Epithelial cell of prostate (primary cell): ENCODE results near the gene TMPRSS6.
A peak's percentile ranks its signal among the peaks of the same experiment; 100 is the strongest.

Experiments used
- DNase-seq: peaks from one replicate; pipeline ENCODE4 v3.0.0-alpha.2; 2011; ENCODE audit warnings: low read depth, low spot score
- H3K27ac ChIP-seq: fragments of 450-650 bp; 2 replicates; pipeline ENCODE4 v1.5.1; 2017; ENCODE audit warnings: mild to moderate bottlenecking

The TMPRSS6 gene

GRCh38 chr22:37054600-37055365 is 54.7 kb downstream of the TMPRSS6 start:
- DNase-seq = no peak
- no peak overlapping the region for H3K27ac ChIP-seq

DNA sequence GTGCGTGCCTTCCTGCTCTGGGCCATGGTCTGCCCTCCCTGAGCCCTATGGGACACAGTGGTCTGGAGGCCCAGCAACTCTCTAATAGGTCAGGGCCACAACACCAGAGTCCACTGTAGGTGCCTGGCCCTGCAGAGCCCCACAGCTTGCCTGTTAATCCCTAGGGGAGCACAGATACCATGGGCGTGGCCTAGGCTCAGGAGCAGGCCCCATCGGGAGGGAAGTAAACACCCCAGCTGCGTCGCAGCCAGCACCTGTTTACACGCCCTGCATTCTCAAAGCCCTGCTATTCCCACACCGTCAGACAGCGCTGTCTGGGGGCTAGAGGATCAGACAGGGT is 55.5 kb downstream of the TMPRSS6 start:
- no peak overlapping the region for H3K27ac ChIP-seq
- DNase-seq = no peak

DNA sequence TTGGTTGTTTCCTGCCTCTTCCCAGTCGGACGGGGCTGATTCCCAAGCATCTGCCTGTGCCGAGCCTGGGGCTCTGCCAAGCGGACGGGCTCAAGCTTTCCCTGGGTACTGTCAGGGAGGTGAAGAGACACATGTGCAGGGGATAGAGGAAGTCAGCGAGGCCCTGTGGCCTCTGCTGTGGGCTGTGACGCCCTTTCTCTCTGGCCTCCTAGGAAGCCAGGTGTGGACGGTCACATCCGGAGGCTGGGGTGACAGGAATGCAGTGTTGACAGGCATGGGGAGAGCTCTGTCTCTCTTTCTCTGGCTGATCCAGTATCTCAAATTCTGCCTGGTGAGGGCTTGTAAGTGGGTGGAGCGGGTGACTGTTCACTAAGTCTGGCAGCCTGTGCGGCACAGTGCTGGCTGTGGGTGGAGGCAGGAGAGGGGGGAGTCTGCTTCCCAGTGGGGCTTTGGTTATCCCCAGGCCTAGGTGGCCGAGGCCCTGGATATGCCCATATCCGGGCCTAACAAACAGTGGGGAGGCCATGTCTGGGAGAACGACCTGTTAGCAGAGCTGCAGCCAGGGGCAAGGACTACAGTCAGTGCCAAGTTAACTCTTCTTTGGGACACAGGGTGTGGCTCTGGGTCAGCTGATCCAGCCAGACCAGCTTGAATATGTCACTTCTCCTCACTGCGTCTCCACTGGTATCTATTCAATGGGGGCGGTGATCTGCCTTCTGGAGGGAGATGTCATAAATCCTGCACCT is 56.0 kb downstream of the TMPRSS6 start:
- no peak overlapping the region for H3K27ac ChIP-seq
- DNase-seq = no peak

DNA sequence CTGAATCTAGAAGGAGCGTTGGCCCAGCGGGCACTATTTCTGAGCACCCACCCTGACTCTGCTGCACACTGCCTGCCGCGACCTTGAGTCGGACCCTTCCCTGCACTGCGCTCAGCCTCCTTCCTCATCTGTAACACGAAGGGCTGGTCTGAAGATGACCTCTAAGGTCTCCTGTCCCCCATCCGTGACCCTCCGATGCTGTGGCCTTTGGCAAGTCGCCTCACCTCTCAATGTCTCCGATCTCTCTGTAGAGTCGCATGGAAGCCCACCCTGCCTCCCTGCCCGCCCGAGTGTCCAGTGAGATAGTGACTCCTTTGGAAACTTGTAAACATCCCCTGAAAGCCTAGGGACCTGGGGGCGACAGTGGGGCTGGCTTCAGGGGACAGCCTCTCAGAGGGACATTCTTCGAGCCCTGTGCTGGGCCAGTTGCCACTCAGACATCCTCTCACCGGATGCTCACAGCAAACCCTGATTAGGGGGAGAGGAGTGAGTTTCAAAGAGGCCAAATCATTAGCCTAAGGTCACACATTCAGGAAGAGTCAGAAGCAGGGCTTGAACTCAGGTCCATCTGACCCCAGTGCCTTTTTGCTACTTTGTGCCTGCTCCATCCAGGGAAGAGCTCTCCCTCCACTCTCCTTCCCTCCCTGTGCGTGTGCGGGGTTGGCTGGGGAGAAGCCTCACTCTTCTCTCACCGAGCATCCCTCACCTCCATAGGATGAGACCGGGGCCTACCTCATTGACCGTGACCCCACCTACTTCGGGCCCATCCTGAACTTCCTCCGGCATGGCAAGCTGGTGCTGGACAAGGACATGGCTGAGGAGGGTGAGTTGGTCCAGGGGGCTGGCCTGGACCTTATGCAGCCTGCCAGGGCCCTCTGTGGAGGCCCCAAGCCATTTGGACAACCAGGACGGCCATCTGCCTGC is 56.9 kb downstream of the TMPRSS6 start:
- no peak overlapping the region for H3K27ac ChIP-seq
- no peak for DNase-seq

GRCh38 chr22:37051391-37052385 is 57.8 kb downstream of the TMPRSS6 start, which contains the start of gene KCTD17:
Gene KCTD17, plus strand, starts transcription at chr22:37051742. Its CDS starts 19 bp downstream, at chr22:37051761.
- DNase-seq = no peak
- H3K27ac ChIP-seq = no peak within 1 kb of the TSS

GRCh38 chr22:37050913-37051312 is 58.6 kb downstream of the TMPRSS6 start:
- no peak for DNase-seq
- no peak overlapping the region for H3K27ac ChIP-seq

DNA sequence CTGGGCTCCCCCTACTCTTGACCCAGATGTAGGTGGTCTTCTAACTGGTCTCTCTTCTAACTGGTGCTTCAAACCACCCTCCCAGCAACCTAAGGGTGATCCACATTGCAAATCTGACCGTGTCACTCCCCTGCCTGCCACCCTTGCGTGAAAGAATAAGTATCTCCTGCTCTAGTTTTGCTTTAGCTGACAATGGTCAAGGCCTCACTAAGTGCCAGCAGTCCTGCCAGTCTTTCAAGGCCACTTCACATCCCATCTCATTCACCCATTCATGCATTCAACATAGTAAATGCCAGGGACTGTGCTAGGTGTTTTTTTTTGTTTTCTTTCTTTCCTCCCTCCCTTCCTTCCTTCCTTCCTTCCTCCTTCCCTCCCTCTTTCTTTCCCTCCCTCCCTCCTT is 60.3 kb downstream of the TMPRSS6 start:
- H3K27ac ChIP-seq = no peak overlapping the region
- DNase-seq = no peak

DNA sequence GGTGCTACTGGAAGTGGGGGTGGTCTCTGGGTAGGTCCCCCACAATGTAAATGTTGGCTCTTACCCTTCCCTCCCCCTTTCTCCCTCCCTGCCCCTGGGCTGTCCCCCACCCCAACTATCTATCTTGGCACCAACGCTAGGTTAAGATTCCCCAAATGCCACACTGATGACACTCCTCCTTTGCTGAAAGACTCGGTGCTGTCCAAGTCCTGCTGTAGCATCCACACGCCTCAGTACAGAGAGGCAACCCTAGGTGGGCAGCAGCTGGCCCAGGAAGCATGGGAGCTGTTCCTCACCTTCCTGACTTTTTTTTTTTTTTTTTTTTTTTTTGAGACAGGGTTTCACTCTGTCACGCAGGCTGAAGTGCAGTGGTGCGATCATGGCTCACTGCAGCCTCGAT is 61.4 kb downstream of the TMPRSS6 start:
- no peak for DNase-seq
- no peak overlapping the region for H3K27ac ChIP-seq

DNA sequence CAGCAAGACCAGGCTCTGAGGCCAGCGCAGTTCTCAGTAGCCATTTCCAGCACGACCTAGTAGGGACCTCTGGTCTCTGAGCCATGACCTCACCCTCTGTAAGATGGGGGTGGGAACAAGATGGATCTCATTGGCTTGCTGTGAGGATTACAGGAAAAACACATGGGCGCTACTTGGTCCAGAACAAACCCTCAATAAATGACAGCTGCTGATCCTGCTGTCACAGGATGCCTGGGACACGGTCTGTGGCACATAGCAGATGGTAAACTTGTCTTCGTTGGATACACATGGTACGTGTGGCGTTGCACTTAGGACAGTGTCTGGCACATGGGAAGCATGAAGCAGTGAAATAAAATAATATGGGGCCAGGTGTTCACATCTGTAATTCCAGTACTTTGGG is 62.5 kb downstream of the TMPRSS6 start:
- no peak for DNase-seq
- no peak overlapping the region for H3K27ac ChIP-seq

GRCh38 chr22:37046589-37046988 is 62.9 kb downstream of the TMPRSS6 start:
- no peak for DNase-seq
- H3K27ac ChIP-seq = no peak overlapping the region

GRCh38 chr22:37045958-37046357 is 63.6 kb downstream of the TMPRSS6 start:
- DNase-seq = no peak
- no peak overlapping the region for H3K27ac ChIP-seq

DNA sequence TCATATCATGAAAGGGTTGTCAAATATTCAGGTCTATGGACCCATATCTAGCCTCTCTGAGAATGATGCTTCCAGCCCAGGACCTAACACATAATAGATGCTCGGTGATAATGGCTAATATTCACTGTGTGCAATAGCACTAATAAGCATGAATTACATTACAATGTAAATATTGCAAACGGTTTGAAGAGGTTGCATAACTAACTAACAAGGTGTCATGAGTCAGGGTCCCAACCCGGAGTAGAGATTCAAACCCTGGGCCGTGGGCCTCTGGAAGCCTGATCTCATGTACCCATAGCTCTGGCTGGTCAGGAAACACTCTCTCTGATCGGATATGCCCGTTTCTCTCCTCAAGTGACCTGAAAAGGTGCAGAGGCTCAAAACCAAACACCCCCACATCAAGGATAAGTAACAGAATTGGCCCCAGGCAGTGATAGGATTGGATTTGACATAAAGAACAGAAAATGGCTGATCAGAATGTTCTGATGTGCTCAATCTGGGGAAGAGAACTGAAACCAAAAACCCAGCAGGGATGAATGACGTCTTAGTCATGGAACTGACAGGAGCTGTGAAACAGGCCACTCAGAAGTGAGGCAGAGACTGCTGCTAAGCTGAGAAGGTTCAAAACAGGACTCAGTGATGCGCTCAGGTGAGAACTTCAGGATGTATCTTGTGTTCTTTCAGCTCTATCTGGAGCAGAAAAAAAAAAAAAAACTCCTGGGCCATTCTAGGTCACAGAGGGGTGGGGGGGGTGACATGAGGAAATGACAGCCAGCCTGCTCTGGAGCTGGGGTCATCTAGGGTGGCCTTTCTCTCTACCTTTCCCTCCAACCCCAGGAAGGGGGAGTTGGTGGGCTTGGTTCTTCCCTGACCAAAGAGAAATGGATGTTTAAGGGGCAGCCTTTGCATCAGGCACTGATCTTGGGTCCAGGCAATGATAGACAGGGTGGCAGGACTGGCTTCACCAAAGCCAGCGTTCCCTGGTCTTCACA is 64.6 kb downstream of the TMPRSS6 start:
- DNase-seq = peak; percentile 14
- peak overlapping the region; percentile 37 for H3K27ac ChIP-seq

DNA sequence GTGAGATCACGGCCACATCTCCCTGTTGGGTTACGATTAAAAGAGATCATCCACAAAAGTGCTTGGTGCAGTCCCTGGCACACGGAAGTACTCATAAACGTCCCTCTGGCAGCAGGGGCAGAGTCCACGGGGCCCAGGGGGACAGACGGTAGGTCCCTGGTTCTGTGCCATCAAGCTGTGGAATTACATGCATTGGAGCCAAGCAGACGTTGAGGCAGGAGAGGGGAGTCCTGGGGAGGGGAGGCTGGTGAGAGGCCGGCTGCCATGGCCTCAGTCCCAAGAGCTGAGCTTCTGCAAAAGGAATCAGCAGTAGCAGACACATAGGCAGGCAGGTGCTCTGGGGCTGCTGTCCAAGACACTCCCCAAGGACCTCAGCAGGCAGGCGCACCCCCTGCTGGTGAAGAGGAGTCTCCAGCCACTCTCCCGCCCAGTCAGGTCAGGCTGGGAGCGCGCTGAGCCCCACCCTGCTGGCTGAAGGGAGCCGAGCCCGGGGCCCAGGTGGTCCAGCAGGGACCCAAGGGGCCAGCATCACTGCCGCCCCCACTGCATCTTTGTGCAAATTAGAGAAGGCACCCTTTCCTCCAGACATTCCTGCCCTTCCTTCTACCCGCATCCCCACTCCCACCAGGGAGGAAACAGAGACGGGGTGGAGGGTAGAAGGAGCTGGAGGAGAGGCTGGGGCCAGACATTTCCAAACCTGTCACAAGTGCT is 65.5 kb downstream of the TMPRSS6 start:
- peak; percentile 34 for DNase-seq

DNA sequence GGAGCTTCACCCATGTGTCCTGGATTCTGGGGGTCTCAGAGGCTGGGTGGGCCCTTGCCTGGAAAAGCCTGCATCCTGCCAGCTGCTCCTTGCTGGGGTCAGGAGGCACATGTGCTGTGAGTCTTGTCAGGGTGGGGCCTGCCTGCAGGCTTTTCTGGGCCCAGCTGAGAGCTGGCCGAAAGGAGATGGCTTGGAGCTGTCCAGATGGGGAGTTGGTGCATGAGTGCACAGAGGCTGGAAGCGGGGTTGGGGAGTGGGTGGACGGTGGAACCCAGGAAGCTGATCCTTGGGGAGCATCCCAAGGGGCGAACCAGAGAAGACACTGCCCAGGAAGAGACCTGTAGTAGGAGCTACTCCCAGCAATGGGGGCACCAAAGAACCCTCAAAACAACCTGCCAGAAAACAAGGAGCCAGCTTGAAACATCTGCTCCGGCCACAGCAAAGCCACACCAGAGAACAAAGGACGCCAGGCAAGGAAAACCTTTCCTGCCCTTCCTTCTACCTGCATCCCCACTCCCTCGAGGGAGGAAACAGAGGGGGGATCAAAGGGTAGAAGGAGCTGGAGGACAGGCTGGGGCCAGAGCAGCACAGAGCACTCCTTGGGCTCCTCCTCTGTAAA is 66.2 kb downstream of the TMPRSS6 start:
- H3K27ac ChIP-seq = no peak overlapping the region
- no peak for DNase-seq

More for the DNA sequence above, 65.5 kb downstream of the TMPRSS6 start:
- peak overlapping the region; percentile 37 for H3K27ac ChIP-seq

- no peak for DNase-seq
- H3K27ac ChIP-seq = no peak overlapping the region
Measured at GRCh38 chr22:37039466-37039865, 70.0 kb downstream of the TMPRSS6 start.

DNA sequence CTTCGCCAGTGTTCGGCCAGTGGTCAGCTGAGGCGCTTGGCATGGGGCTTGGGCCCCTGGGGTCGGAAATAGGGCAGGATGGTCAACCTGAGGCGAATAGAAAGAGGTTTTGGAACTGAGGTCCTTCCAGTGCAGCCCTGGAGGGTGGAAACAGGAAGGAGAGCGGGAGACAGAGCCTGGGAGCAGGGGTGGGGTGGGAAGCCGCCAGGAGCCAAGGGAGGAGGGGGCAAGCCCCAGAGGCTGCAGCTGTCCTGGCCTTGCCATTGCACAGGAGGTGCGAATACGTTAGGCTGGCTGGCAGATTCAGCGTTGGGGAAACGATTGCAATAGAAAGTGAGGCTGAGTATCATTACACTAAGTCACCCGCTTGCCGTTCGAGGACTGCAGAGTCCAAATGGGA is 71.8 kb downstream of the TMPRSS6 start:
- H3K27ac ChIP-seq = no peak overlapping the region
- DNase-seq = no peak

- no peak overlapping the region for H3K27ac ChIP-seq
- no peak for DNase-seq
Measured at GRCh38 chr22:37036655-37037377, 72.7 kb downstream of the TMPRSS6 start.
